ENCODE measurements around the gene INPP4B. TPM values are rescaled to one million over a fixed set of nuclear protein-coding genes. Genes with fewer than 3 reads are reported as not detected.

Gene INPP4B
- total RNA-seq, 1 donor from 2014 or later: 16.8 TPM

- peaks cover 8% of the 10 kb centered on the region for H3K36me3 Mint-ChIP-seq (ENCODE audit: low read depth)
- intact Hi-C loops (cut with micrococcal nuclease): no loop called here
Measured at GRCh38 chr4:142615324-142615665, 230.8 kb downstream of the INPP4B start.

GRCh38 chr4:142614621-142615323 is 231.3 kb downstream of the INPP4B start:
- H3K9me3 Mint-ChIP-seq: peaks cover 43% of the 10 kb centered on the region
- DNase-seq (ENCODE audit: low spot score): no peak
- intact Hi-C loops (cut with micrococcal nuclease): no loop called here
- H3K36me3 Mint-ChIP-seq (ENCODE audit: low read depth): peaks cover 8% of the 10 kb centered on the region
- H3K4me1 Mint-ChIP-seq (ENCODE audit: low read depth): no peaks in the 10 kb centered on the region
- H3K27ac Mint-ChIP-seq: no peak overlapping the region
- H3K4me3 Mint-ChIP-seq: no peak overlapping the region
- no peaks in the 10 kb centered on the region for H3K27me3 Mint-ChIP-seq (ENCODE audit: insufficient read depth)

More at GRCh38 chr4:142615324-142615665, 230.8 kb downstream of the INPP4B start:
- H3K27ac Mint-ChIP-seq: no peak overlapping the region
- H3K4me1 Mint-ChIP-seq (ENCODE audit: low read depth): no peaks in the 10 kb centered on the region
- no peaks in the 10 kb centered on the region for H3K27me3 Mint-ChIP-seq (ENCODE audit: insufficient read depth)
- H3K9me3 Mint-ChIP-seq: peaks cover 47% of the 10 kb centered on the region
- H3K4me3 Mint-ChIP-seq: no peak overlapping the region
- DNase-seq (ENCODE audit: low spot score): no peak

- no peak for DNase-seq (ENCODE audit: low spot score)
- H3K27ac Mint-ChIP-seq: no peak overlapping the region
- peaks cover 18% of the 10 kb centered on the region for H3K36me3 Mint-ChIP-seq (ENCODE audit: low read depth)
- H3K4me3 Mint-ChIP-seq: no peak overlapping the region
- no peaks in the 10 kb centered on the region for H3K4me1 Mint-ChIP-seq (ENCODE audit: low read depth)
- peaks cover 44% of the 10 kb centered on the region for H3K9me3 Mint-ChIP-seq
- intact Hi-C loops (cut with micrococcal nuclease): no loop called here
- H3K27me3 Mint-ChIP-seq (ENCODE audit: insufficient read depth): no peaks in the 10 kb centered on the region
Measured at GRCh38 chr4:142607976-142608375, 238.1 kb downstream of the INPP4B start.

GRCh38 chr4:142600952-142601351 is 245.1 kb downstream of the INPP4B start:
- Mint-ChIP-seq H3K27ac (no peak overlapping the region), H3K9me3 (peaks cover 60% of the 10 kb centered on the region), H3K27me3 (ENCODE audit: insufficient read depth) (no peaks in the 10 kb centered on the region), H3K4me3 (no peak overlapping the region), H3K36me3 (ENCODE audit: low read depth) (peaks cover 30% of the 10 kb centered on the region), H3K4me1 (ENCODE audit: low read depth) (peaks cover 12% of the 10 kb centered on the region)
- intact Hi-C loops (cut with micrococcal nuclease): no loop called here
- DNase-seq (ENCODE audit: low spot score): no peak

GRCh38 chr4:142598132-142598531 is 248.0 kb downstream of the INPP4B start:
- Mint-ChIP-seq H3K27ac (no peak overlapping the region), H3K4me3 (no peak overlapping the region), H3K9me3 (peaks cover 39% of the 10 kb centered on the region), H3K27me3 (ENCODE audit: insufficient read depth) (no peaks in the 10 kb centered on the region), H3K36me3 (ENCODE audit: low read depth) (peaks cover 34% of the 10 kb centered on the region), H3K4me1 (ENCODE audit: low read depth) (peaks cover 12% of the 10 kb centered on the region)
- DNase-seq (ENCODE audit: low spot score): no peak
- intact Hi-C loops (cut with micrococcal nuclease): no loop called here

- H3K36me3 Mint-ChIP-seq (ENCODE audit: low read depth): peaks cover 29% of the 10 kb centered on the region
- H3K4me1 Mint-ChIP-seq (ENCODE audit: low read depth): peaks cover 12% of the 10 kb centered on the region
- no peaks in the 10 kb centered on the region for H3K27me3 Mint-ChIP-seq (ENCODE audit: insufficient read depth)
- intact Hi-C loops (cut with micrococcal nuclease): no loop called here
- DNase-seq (ENCODE audit: low spot score): no peak
- peaks cover 26% of the 10 kb centered on the region for H3K9me3 Mint-ChIP-seq
- H3K27ac Mint-ChIP-seq: no peak overlapping the region
- H3K4me3 Mint-ChIP-seq: no peak overlapping the region
Measured at GRCh38 chr4:142596595-142596994, 249.5 kb downstream of the INPP4B start.

GRCh38 chr4:142596121-142596520 is 250.0 kb downstream of the INPP4B start:
- no peaks in the 10 kb centered on the region for H3K27me3 Mint-ChIP-seq (ENCODE audit: insufficient read depth)
- DNase-seq (ENCODE audit: low spot score): no peak
- H3K4me3 Mint-ChIP-seq: no peak overlapping the region
- H3K27ac Mint-ChIP-seq: no peak overlapping the region
- intact Hi-C loops (cut with micrococcal nuclease): no loop called here
- peaks cover 29% of the 10 kb centered on the region for H3K36me3 Mint-ChIP-seq (ENCODE audit: low read depth)
- H3K4me1 Mint-ChIP-seq (ENCODE audit: low read depth): peaks cover 12% of the 10 kb centered on the region
- peaks cover 26% of the 10 kb centered on the region for H3K9me3 Mint-ChIP-seq

- Mint-ChIP-seq H3K36me3 (ENCODE audit: low read depth) (peaks cover 23% of the 10 kb centered on the region), H3K4me1 (ENCODE audit: low read depth) (peaks cover 5% of the 10 kb centered on the region), H3K27ac (no peak overlapping the region), H3K27me3 (ENCODE audit: insufficient read depth) (no peaks in the 10 kb centered on the region), H3K4me3 (no peak overlapping the region), H3K9me3 (peaks cover 18% of the 10 kb centered on the region)
- intact Hi-C loops (cut with micrococcal nuclease): no loop called here
- DNase-seq (ENCODE audit: low spot score): no peak
Measured at GRCh38 chr4:142595222-142595871, 250.8 kb downstream of the INPP4B start.

GRCh38 chr4:142585411-142585810 is 260.7 kb downstream of the INPP4B start:
- Mint-ChIP-seq H3K4me1 (ENCODE audit: low read depth) (peaks cover 21% of the 10 kb centered on the region), H3K27me3 (ENCODE audit: insufficient read depth) (no peaks in the 10 kb centered on the region), H3K36me3 (ENCODE audit: low read depth) (peaks cover 36% of the 10 kb centered on the region), H3K4me3 (no peak overlapping the region), H3K9me3 (peaks cover 19% of the 10 kb centered on the region), H3K27ac (no peak overlapping the region)
- intact Hi-C loops (cut with micrococcal nuclease): no loop called here
- no peak for DNase-seq (ENCODE audit: low spot score)

GRCh38 chr4:142583708-142584107 is 262.4 kb downstream of the INPP4B start:
- Mint-ChIP-seq H3K27ac (no peak overlapping the region), H3K36me3 (ENCODE audit: low read depth) (peaks cover 26% of the 10 kb centered on the region), H3K27me3 (ENCODE audit: insufficient read depth) (no peaks in the 10 kb centered on the region), H3K4me1 (ENCODE audit: low read depth) (peaks cover 21% of the 10 kb centered on the region), H3K9me3 (peaks cover 9% of the 10 kb centered on the region), H3K4me3 (no peak overlapping the region)
- intact Hi-C loops (cut with micrococcal nuclease): no loop called here
- no peak for DNase-seq (ENCODE audit: low spot score)

- H3K27me3 Mint-ChIP-seq (ENCODE audit: insufficient read depth): no peaks in the 10 kb centered on the region
- H3K27ac Mint-ChIP-seq: no peak overlapping the region
- peaks cover 21% of the 10 kb centered on the region for H3K4me1 Mint-ChIP-seq (ENCODE audit: low read depth)
- no peak overlapping the region for H3K4me3 Mint-ChIP-seq
- DNase-seq (ENCODE audit: low spot score): no peak
- peaks cover 28% of the 10 kb centered on the region for H3K36me3 Mint-ChIP-seq (ENCODE audit: low read depth)
- intact Hi-C loops (cut with micrococcal nuclease): no loop called here
- peaks cover 9% of the 10 kb centered on the region for H3K9me3 Mint-ChIP-seq
Measured at GRCh38 chr4:142582340-142582739, 263.8 kb downstream of the INPP4B start.

GRCh38 chr4:142581881-142582280 is 264.2 kb downstream of the INPP4B start:
- Mint-ChIP-seq H3K27me3 (ENCODE audit: insufficient read depth) (no peaks in the 10 kb centered on the region), H3K27ac (no peak overlapping the region), H3K4me3 (no peak overlapping the region), H3K4me1 (ENCODE audit: low read depth) (peaks cover 21% of the 10 kb centered on the region), H3K9me3 (peaks cover 8% of the 10 kb centered on the region), H3K36me3 (ENCODE audit: low read depth) (peaks cover 30% of the 10 kb centered on the region)
- intact Hi-C loops (cut with micrococcal nuclease): no loop called here
- no peak for DNase-seq (ENCODE audit: low spot score)

- H3K27me3 Mint-ChIP-seq (ENCODE audit: insufficient read depth): no peaks in the 10 kb centered on the region
- H3K9me3 Mint-ChIP-seq: peaks cover 2% of the 10 kb centered on the region
- intact Hi-C loops (cut with micrococcal nuclease): no loop called here
- no peak for DNase-seq (ENCODE audit: low spot score)
- peaks cover 22% of the 10 kb centered on the region for H3K4me1 Mint-ChIP-seq (ENCODE audit: low read depth)
- no peak overlapping the region for H3K27ac Mint-ChIP-seq
- H3K4me3 Mint-ChIP-seq: no peak overlapping the region
- H3K36me3 Mint-ChIP-seq (ENCODE audit: low read depth): peaks cover 18% of the 10 kb centered on the region
Measured at GRCh38 chr4:142579443-142579842, 266.7 kb downstream of the INPP4B start.
